Neuronal stem cell (in vitro differentiated cells): Measurements from ENCODE around the gene MOGAT2.

Source experiments
- DNase-seq: peaks from one replicate; pipeline ENCODE4 v3.0.0-alpha.2; 2013; ENCODE audit warnings: low spot score
- H2AFZ ChIP-seq: one replicate; pipeline ENCODE4 v1.6.1; 2013; ENCODE audit warnings: mild to moderate bottlenecking, low read length, inconsistent platforms
- H2AK5ac ChIP-seq: 2 replicates; pipeline ENCODE4 v1.6.1; 2013; ENCODE audit warnings: low read depth, mild to moderate bottlenecking, inconsistent platforms, low read length, moderate library complexity, mixed read lengths
- H2BK120ac ChIP-seq: 2 replicates; pipeline ENCODE4 v1.6.1; 2013; ENCODE audit warnings: low read depth, mild to moderate bottlenecking, inconsistent platforms, low read length, moderate library complexity, mixed read lengths
- H2BK12ac ChIP-seq: one replicate; pipeline ENCODE4 v1.6.1; 2013; ENCODE audit warnings: low read length, inconsistent platforms
- H2BK15ac ChIP-seq: 2 replicates; pipeline ENCODE4 v1.6.1; 2013; ENCODE audit warnings: mild to moderate bottlenecking, low read length, inconsistent platforms, mixed read lengths
- H2BK5ac ChIP-seq: one replicate; pipeline ENCODE4 v1.6.1; 2013; ENCODE audit warnings: inconsistent platforms, mild to moderate bottlenecking, low read length, moderate library complexity
- H3K14ac ChIP-seq: one replicate; pipeline ENCODE4 v1.6.1; 2013; ENCODE audit warnings: low read length, inconsistent platforms
- H3K18ac ChIP-seq: 2 replicates; pipeline ENCODE4 v1.6.1; 2013; ENCODE audit warnings: low read length, inconsistent platforms
- H3K23ac ChIP-seq: 2 replicates; pipeline ENCODE4 v1.6.1; 2013; ENCODE audit warnings: low read depth, mild to moderate bottlenecking, mixed read lengths, low read length, inconsistent platforms; ENCODE audit not compliant: poor library complexity
- H3K27ac ChIP-seq: replicated peaks from 3 replicates; pipeline ENCODE4 v1.5.1; 2013; ENCODE audit warnings: low read length, inconsistent platforms
- H3K27me3 ChIP-seq, 3 experiments: 2 replicates each; pipeline ENCODE4 v1.6.1; 2013; ENCODE audit warnings: low read length in 3 of 3, mild to moderate bottlenecking in 2 of 3, inconsistent platforms in 1 of 3, low read depth in 1 of 3, mixed read lengths in 1 of 3, moderate library complexity in 1 of 3; ENCODE audit not compliant: control insufficient read depth in 3 of 3, insufficient read depth in 3 of 3
- H3K36me3 ChIP-seq, 2 donors: replicated peaks in 1 of 2; 2 replicates each; pipeline ENCODE4 v1.6.1; 2013; ENCODE audit warnings: low read length in 2 of 2; ENCODE audit not compliant: control insufficient read depth in 2 of 2, insufficient read depth in 2 of 2
- H3K4ac ChIP-seq: 2 replicates; pipeline ENCODE4 v1.6.1; 2013; ENCODE audit warnings: inconsistent platforms, mild to moderate bottlenecking, low read length, moderate library complexity
- H3K4me1 ChIP-seq, 2 donors: 1 replicate in 1 of 2; 2 replicates in 1 of 2; pipeline ENCODE4 v1.6.1; 2013; ENCODE audit warnings: low read length in 2 of 2, low read depth in 1 of 2; ENCODE audit not compliant: control insufficient read depth in 2 of 2, insufficient read depth in 1 of 2
- H3K4me2 ChIP-seq: one replicate; pipeline ENCODE4 v1.6.1; 2013; ENCODE audit warnings: mild to moderate bottlenecking, low read length, inconsistent platforms; ENCODE audit not compliant: insufficient read depth, poor library complexity, severe bottlenecking
- H3K4me3 ChIP-seq, 2 donors: 2 replicates each; pipeline ENCODE4 v1.5.1; 2013; ENCODE audit warnings: low read length in 2 of 2, mild to moderate bottlenecking in 2 of 2, inconsistent platforms in 1 of 2, moderate library complexity in 1 of 2
- H3K79me1 ChIP-seq: one replicate; pipeline ENCODE4 v1.6.1; 2013; ENCODE audit warnings: low read depth, mild to moderate bottlenecking, inconsistent platforms, low read length, moderate library complexity
- H3K9ac ChIP-seq: one replicate; pipeline ENCODE4 v1.6.1; 2013; ENCODE audit warnings: mild to moderate bottlenecking, low read depth, low read length, inconsistent platforms; ENCODE audit not compliant: poor library complexity
- H3K9me3 ChIP-seq, 2 donors: replicated peaks in 1 of 2; 2 replicates each; pipeline versions ENCODE3 to v1.6.1; 2013; ENCODE audit warnings: low read length in 2 of 2, mild to moderate bottlenecking in 2 of 2, inconsistent platforms in 1 of 2, low read depth in 1 of 2, mixed read lengths in 1 of 2, moderate library complexity in 1 of 2; ENCODE audit not compliant: control insufficient read depth in 2 of 2, insufficient read depth in 1 of 2
- H4K8ac ChIP-seq: one replicate; pipeline ENCODE4 v1.6.1; 2013; ENCODE audit warnings: low read depth, mild to moderate bottlenecking, inconsistent platforms, low read length, moderate library complexity
- H4K91ac ChIP-seq: one replicate; pipeline ENCODE4 v1.6.1; 2013; ENCODE audit warnings: low read length, low read depth, mild to moderate bottlenecking, inconsistent platforms; ENCODE audit not compliant: poor library complexity
- WGBS, 2 donors: extraction: QIAGEN DNeasy Blood & Tissue Kit; methylation state at CpG; one replicate each; pipeline ENCODE4 v1.1.7; 2013; ENCODE audit warnings: missing lambda C conversion rate in 2 of 2, mixed read lengths in 1 of 2; ENCODE audit not compliant: insufficient read length in 2 of 2, insufficient replicate concordance in 1 of 2; ENCODE audit errors: extremely low coverage in 2 of 2; 5-methylcytosine and 5-hydroxymethylcytosine counted together

MOGAT2 gene

DNA sequence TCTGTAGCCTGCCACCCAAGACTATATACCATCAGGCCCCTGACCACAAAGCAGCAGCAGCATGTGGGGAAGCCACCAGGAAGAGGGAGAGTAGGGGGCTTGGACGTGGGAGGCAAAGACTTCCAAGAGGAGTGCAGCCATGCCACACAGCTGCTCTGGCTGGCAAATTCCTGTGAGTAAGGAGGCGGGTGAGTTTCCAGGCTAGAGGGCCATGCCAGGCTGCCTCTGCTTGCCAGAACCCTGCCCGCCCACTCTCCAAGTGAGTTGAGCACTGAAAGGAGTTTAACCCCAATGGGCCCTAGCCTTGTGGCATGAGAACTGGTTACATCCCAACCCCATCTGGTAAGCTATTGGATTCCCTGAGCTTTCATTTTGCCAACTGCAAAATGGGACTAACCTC, 46.2 kb downstream of the MOGAT2 start:
- Histone ChIP-seq H2BK15ac (no peak overlapping the region), H3K4me3 (no peak overlapping the region)
- WGBS, 2 donors = no CpG with 5 or more reads among the region's 3 CpGs

DNA sequence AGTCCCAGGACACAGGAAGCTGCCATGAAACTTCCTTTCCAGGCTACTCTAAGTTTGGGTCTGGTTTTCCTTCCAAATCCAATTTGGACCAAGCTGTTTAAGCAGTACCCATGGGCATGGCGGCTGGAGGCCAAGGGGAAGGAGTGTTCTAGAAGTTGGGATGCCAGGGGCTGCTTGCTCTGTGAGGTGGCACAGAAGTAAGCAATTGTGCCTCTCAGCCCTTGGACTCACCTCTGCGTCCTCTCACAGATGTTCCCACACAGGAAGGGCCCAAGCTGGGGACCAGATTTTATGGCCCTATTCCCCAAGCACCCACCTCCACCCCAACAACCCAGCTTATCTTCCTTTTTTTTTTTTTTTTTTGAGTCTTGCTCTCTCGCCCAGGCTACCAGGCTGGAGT, 47.5 kb downstream of the MOGAT2 start:
- H3K79me1 ChIP-seq = no peaks in the 10 kb centered on the region
- no peak overlapping the region for H3K4me3 ChIP-seq
- no peak overlapping the region for H2BK5ac ChIP-seq
- H4K8ac ChIP-seq = no peak overlapping the region
- H3K27me3 ChIP-seq = peaks cover 10 to 63% (median 25%) of the 10 kb centered on the region in 3 experiments
- H3K4me2 ChIP-seq = no peak overlapping the region
- no peaks in the 10 kb centered on the region for H3K36me3 ChIP-seq
- H2BK15ac ChIP-seq = no peak overlapping the region
- H2BK120ac ChIP-seq = no peak overlapping the region
- no peak overlapping the region for H4K91ac ChIP-seq
- H3K14ac ChIP-seq = no peak overlapping the region
- no peak overlapping the region for H2BK12ac ChIP-seq
- DNase-seq = no peak
- no peak overlapping the region for H2AK5ac ChIP-seq
- no peak overlapping the region for H3K18ac ChIP-seq
- peaks cover 0 to 1% of the 10 kb centered on the region in 2 donors for H3K9me3 ChIP-seq
- no peak overlapping the region for H3K23ac ChIP-seq
- H3K4ac ChIP-seq = no peak overlapping the region
- H3K9ac ChIP-seq = no peak overlapping the region
- no peak overlapping the region for H3K27ac ChIP-seq
- no CpG with 5 or more reads among the region's 3 CpGs for WGBS, 2 donors
- peaks cover 5 to 14% of the 10 kb centered on the region in 2 donors for H3K4me1 ChIP-seq
- H2AFZ ChIP-seq = no peak overlapping the region

More for the DNA sequence above, 46.2 kb downstream of the MOGAT2 start:
- H2BK12ac ChIP-seq = no peak overlapping the region
- H3K4me1 ChIP-seq = peaks cover 5 to 11% of the 10 kb centered on the region in 2 donors
- H3K4me2 ChIP-seq = no peak overlapping the region
- H3K4ac ChIP-seq = no peak overlapping the region
- no peak overlapping the region for H4K91ac ChIP-seq
- H3K36me3 ChIP-seq = no peaks in the 10 kb centered on the region
- no peak overlapping the region for H4K8ac ChIP-seq
- H2AFZ ChIP-seq = no peak overlapping the region
- H3K18ac ChIP-seq = no peak overlapping the region
- H3K9ac ChIP-seq = no peak overlapping the region
- H2AK5ac ChIP-seq = no peak overlapping the region
- no peak for DNase-seq
- H3K9me3 ChIP-seq = peaks cover 0 to 1% of the 10 kb centered on the region in 2 donors
- H3K79me1 ChIP-seq = no peaks in the 10 kb centered on the region
- no peak overlapping the region for H2BK5ac ChIP-seq
- no peak overlapping the region for H3K23ac ChIP-seq
- H3K27me3 ChIP-seq = peaks cover 4 to 51% (median 14%) of the 10 kb centered on the region in 3 experiments
- H2BK120ac ChIP-seq = no peak overlapping the region
- H3K27ac ChIP-seq = no peak overlapping the region
- no peak overlapping the region for H3K14ac ChIP-seq

DNA sequence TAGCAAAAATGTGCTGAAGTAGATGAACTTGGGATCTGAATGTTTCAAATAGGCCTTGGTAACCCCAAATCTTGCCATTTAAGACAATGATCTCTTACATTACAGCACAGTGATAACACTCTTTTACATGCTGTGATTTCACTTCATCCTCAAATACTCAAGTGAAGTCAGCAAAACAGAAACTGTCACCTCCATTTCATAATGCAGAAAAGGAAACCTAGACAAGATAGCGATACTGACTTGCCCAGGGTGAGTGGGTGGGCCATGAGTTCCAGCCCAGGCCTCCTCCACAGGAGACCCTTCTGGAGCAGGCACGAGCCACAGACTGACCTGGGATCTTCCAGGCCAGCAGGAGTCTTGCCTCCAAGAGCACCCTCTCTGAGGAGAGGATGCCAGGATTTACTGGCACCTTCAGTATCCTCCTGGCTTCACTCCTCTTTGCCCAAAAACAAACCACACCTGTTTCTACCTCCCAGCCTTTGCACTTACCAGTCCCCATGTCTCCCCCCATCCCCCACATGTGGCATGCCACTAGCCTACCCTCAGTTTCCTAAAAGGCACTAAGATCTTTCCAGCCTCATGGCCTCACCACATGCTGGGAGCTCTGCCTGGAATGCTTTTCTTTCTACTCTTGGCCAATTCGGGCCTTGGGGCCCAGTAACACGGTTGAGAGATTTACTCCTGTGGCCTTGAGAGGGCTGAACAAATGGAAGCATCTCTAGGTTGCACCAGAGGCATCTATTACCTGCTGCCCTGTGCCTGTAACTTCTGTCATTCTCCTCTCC, 49.0 kb downstream of the MOGAT2 start:
- H3K4me2 ChIP-seq = no peak overlapping the region
- H3K79me1 ChIP-seq = no peaks in the 10 kb centered on the region
- no peak overlapping the region for H2BK12ac ChIP-seq
- H3K36me3 ChIP-seq = no peaks in the 10 kb centered on the region
- H3K27me3 ChIP-seq = peaks cover 10 to 79% (median 31%) of the 10 kb centered on the region in 3 experiments
- no peak overlapping the region for H2AFZ ChIP-seq
- no peak overlapping the region for H3K9ac ChIP-seq
- H2BK5ac ChIP-seq = no peak overlapping the region
- H3K9me3 ChIP-seq = peaks cover 0 to 1% of the 10 kb centered on the region in 2 donors
- no peak overlapping the region for H2BK120ac ChIP-seq
- H4K8ac ChIP-seq = no peak overlapping the region
- H3K14ac ChIP-seq = no peak overlapping the region
- H3K4me3 ChIP-seq = no peak overlapping the region
- H3K18ac ChIP-seq = no peak overlapping the region
- no peak overlapping the region for H3K27ac ChIP-seq
- no peak overlapping the region for H3K4ac ChIP-seq
- peaks cover 5 to 14% of the 10 kb centered on the region in 2 donors for H3K4me1 ChIP-seq
- no peak overlapping the region for H2AK5ac ChIP-seq
- H2BK15ac ChIP-seq = no peak overlapping the region
- no peak overlapping the region for H3K23ac ChIP-seq
- WGBS, 2 donors = no CpG with 5 or more reads among the region's 4 CpGs
- no peak overlapping the region for H4K91ac ChIP-seq
- DNase-seq = no peak

DNA sequence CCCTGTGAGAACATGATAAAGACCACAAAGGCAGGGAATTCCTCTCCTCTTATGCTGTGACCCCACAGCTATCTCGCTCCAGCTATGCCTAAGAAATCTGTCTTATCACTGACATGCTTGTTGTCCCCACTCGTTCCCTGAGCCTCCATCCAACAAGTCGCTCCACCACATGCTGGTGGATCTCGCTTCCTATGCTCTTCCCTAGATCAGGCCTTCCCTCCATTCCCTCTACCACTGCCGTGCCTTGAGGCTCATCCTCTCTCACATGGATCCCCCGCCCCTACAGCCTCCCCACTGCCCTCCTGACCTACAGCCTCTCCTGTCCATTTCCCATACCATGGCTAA, 49.6 kb downstream of the MOGAT2 start:
- Histone ChIP-seq H2AFZ (no peak overlapping the region), H2BK120ac (no peak overlapping the region), H3K27me3 (peaks cover 10 to 84% (median 31%) of the 10 kb centered on the region in 3 experiments), H3K23ac (no peak overlapping the region), H3K18ac (peak overlapping the region; percentile 15), H3K79me1 (no peaks in the 10 kb centered on the region), H3K4me2 (no peak overlapping the region), H4K8ac (no peak overlapping the region), H3K14ac (no peak overlapping the region), H3K9me3 (peaks cover 0 to 1% of the 10 kb centered on the region in 2 donors), H3K4me3 (no peak overlapping the region), H2AK5ac (peak overlapping the region; percentile 76), H3K4me1 (peaks cover 5 to 14% of the 10 kb centered on the region in 2 donors), H2BK5ac (no peak overlapping the region), H2BK15ac (no peak overlapping the region), H3K4ac (no peak overlapping the region), H2BK12ac (no peak overlapping the region), H3K27ac (no peak overlapping the region), H3K9ac (no peak overlapping the region), H3K36me3 (no peaks in the 10 kb centered on the region), H4K91ac (no peak overlapping the region)
- no CpG with 5 or more reads among the region's 6 CpGs for WGBS, 2 donors
- DNase-seq = no peak
